ENCODE results near the gene FOXK2.

FOXK2 gene

GRCh38 chr17:82592767-82593589 is 73.4 kb downstream of the FOXK2 start:
- DNase-seq, result peak; percentile 49

GRCh38 chr17:82593590-82594087 is 74.1 kb downstream of the FOXK2 start:
- no peak for DNase-seq

DNA sequence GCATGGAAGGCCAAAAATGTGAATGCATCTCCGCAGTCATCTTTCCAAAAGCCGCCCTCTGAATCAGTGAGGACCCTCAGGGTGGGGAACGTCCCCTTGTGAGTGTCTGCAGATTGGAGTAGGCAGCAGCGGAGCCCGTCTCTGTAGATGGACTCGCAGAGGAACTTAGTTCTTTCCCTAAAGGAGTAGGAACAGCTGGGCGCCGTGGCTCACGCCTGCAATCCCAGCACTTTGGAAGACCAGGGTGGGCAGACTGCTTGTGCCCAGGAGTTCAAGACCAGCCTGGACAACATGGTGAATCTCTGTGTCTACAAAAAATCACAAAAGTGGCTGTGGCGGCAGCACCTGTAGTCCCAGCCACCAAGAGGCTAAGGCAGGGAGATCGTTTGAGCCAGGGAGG is 75.0 kb downstream of the FOXK2 start:
- DNase-seq, result no peak

GRCh38 chr17:82595893-82596292 is 76.4 kb downstream of the FOXK2 start:
- no peak for DNase-seq

DNA sequence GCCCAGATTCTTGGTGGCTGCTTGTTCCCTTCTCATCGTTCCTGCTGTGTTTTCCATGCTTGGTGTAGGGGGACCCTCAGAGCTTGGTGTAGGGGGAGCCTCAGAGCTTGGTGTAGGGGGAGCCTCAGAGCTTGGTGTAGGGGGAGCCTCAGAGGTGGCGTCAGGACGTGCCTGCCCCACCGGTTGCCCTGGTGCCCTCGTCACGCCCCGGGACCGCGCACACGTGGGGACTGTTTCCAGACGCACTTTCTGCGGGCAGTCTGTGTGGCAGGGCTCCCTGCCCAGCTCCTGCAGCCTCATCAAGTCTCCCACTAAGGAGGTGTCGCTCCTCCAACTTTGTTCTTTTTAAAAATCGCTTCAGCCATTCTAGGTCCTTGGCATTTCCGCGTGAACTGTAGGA is 76.8 kb downstream of the FOXK2 start:
- DNase-seq, result no peak

DNA sequence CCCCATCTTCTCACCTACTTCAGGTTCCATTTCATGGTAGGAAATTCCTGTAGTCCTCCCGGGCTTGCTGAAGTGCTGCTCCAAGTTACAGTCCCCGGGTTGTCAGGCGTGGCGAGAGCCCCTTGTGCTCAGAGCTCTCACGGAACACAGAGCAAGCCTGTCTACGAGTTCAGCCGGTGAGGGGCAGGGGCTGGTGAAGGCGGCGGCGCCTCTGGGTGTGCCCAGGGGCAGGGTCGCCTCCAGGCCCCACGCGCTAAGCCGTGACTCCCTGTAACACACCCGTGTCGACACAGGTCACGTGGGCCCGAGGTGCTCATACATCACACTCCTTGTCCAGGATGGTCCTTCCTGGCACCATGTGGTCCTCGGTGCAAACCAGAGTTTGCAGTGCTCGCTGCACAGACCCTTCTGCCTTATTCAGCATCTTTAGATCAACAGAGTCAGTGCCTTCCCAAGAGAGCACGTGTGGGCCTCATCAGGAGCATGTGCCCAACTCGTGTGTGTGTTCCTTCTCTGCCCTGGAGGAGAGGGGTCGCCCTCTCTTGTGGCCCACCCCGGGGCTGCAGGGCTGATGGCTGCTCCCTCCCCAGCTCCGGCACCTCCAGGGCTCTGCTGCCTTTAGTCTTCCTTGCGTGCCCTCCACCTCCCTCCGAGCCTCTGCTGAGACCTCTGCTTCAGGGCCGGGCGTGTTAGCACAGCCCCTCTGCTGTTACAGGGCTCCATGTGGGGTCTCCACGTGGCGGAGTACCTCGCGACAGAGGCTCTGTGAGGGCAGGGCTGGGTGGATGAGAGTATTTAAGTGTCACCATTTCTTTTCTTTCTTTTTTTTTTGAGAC is 77.5 kb downstream of the FOXK2 start:
- no peak for DNase-seq

GRCh38 chr17:82598256-82599119 is 79.0 kb downstream of the FOXK2 start:
- no peak for DNase-seq

GRCh38 chr17:82599674-82600661 is 80.4 kb downstream of the FOXK2 start:
- no peak for DNase-seq

DNA sequence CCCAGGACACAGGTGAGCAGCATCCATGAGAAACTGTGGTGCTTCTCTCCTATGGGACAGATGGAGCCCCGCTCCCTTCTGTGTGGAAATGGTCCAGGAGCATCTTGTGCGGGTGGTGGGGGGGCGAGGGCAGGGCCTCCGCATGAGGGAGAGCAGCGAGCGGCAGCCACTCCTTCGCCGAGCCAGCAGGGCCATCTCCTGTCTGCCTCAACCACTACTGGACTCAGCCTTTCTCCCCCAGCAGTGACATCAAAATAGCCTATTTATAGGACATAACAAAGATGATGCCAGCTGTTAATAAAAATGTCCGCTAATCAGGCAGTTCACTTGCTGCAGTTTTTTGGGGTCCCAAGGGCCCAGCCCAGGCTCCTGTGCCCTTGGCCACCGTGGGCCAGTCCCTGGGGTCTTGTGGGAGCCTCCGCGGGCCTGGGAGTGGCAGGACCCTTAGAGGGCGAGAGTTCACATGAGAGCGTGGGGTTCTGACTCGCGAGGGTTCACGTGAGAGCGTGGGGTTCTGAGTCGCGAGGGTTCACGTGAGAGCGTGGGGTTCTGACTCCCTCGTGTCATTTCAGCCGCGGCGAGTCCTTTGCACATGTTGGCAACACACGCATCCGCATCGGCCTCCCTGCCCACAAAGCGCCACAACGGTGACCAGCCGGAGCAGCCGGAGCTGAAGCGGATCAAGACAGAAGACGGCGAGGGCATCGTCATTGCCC is 81.4 kb downstream of the FOXK2 start:
- no peak for DNase-seq

DNA sequence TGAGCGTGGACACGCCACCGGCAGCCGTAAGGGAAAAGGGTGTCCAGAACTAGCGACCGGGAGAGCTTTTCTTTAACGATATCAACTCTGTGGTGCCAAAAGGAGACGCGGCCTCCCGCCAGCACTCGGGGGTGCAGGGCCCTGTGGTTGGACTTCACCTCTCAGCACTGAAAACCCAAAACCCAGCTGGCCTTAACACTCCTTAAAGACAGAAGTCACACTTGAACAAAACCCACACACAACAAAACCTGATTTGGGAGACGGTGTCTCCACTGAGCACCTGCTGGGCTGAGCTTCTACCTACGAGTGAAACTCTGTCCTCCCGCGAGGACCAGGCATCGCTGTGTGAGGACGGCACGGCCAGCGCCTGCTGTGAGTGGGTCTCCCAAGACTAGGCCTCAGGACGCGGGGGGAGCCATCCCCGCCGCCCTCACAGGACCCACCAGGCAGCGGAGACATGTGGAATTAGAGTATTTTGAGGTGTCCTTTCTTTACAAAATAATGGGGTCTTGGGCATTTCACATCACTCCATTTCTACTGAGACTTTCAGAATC is 82.0 kb downstream of the FOXK2 start:
- DNase-seq, result no peak

DNA sequence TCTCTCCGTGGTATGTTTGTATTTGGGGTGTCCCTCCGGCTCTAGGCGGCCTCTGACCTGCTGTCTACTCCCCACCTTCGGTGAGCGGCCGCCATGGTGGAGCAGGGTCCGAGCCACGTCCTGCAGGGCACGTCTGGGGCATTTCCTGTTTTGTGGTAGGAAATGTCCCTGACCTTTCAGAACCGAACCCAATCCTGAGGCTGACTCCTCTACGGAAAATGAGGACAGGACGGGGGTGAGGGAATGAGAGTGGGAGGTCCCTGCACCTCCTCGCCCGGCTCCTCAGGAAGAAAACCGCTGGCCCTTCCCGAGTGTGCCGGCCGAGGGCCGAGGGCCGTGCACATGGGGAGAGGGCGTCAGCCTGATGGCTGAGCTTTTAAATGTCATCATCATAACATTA is 83.0 kb downstream of the FOXK2 start:
- no peak for DNase-seq

GRCh38 chr17:82602986-82603710 is 83.6 kb downstream of the FOXK2 start:
- no peak for DNase-seq

- DNase-seq, result no peak
Observed at GRCh38 chr17:82603981-82604448, 84.5 kb downstream of the FOXK2 start.

- no peak for DNase-seq
Observed at GRCh38 chr17:82604532-82604931, 85.0 kb downstream of the FOXK2 start.

DNA sequence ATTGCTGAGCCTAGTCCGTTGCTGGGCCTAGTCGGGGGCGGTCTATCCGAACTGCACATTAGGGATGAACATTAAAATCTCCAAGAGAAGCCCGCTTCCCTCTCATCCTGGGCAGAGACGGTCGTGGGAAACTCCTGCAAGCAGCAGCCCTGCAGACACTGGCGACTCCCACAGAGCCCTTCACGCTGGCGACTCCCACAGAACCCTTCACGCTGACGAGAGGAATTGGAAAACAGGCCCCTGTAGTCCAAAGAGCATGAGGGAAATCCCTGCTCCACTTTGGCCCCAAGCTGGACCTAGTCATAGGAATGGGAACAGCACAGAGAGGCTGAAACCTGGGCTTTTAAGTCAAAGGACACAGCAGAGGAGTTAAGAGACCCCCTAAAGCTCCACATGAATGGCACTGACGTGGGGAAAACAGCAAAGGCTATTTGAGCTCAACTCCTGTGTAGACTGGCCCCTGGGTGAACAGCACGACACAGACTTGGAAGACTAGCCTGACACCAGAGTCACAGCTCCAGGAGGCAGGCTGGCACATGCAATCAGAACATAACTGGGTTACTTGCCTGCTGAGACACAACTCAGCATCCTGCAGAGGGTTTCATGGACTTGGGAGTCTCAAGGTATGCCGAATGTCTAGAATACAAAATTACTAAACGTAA is 86.5 kb downstream of the FOXK2 start:
- no peak for DNase-seq

- no peak for DNase-seq
Observed at GRCh38 chr17:82608816-82609215, 89.3 kb downstream of the FOXK2 start.

DNA sequence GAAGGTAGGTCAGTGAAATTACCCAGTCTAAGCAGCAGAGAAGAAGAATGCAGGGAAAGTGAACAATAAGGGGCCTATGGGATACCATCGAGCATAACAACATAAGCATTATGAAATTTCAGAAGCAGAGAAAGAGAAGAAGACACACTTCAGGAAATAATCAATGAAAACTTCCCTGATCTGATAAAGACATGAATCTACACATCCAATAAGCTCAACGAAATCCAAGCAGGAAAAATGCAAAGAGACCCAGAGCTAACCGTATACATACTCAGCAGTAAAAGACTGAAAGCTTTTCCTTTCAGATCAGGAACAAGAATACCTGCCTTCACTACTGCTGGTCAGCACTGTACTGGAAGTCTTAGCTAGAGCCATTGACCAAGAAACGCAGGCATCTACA is 90.1 kb downstream of the FOXK2 start:
- DNase-seq, result no peak

GRCh38 chr17:82611140-82612058 is 91.9 kb downstream of the FOXK2 start:
- no peak for DNase-seq
